OCI-LY1 (cell line): Measurements from ENCODE around the gene SMC1A.

Experiments
- CTCF ChIP-seq: fragments of 200-600 bp; sonication (generic), shearing (Covaris generic); IDR thresholded peaks from 2 replicates; pipeline ENCODE4 v1.5.1; 2017; ENCODE audit warnings: mild to moderate bottlenecking, antibody characterized with exemption, low read length, moderate library complexity, mixed read lengths
- EZH2 ChIP-seq: fragments of 200-600 bp; sonication (generic), shearing (Covaris generic); IDR thresholded peaks from 2 replicates; pipeline ENCODE4 v1.8.0; 2017; ENCODE audit warnings: borderline replicate concordance, mixed run types, mild to moderate bottlenecking, antibody characterized with exemption, low read length, moderate library complexity, mixed read lengths

GRCh38 chrX:53362449-53362848, 60.0 kb downstream of the SMC1A start:
- TF ChIP-seq CTCF (no peak), EZH2 (no peak)
